Measurements from ENCODE around the gene MAP2K5.

MAP2K5 gene

GRCh38 chr15:67685008-67685599 lies 142.6 kb downstream of the MAP2K5 start:
- Histone ChIP-seq H3K27me3 (ENCODE audit: insufficient read depth, low read length, poor library complexity) (no peaks in the 10 kb centered on the region), H4K5ac (ENCODE audit: low read length) (no peak overlapping the region), H2BK15ac (replicated peaks; ENCODE audit: low read depth) (no peak overlapping the region), H3K4me1 (ENCODE audit: control insufficient read depth, low read depth, low read length) (no peaks in the 10 kb centered on the region), H3K4ac (ENCODE audit: low read depth, low read length) (no peak overlapping the region), H3K4me2 (ENCODE audit: low read length) (no peak overlapping the region), H3K4me3 (ENCODE audit: low read length) (no peak overlapping the region), H3K79me1 (ENCODE audit: low read length) (no peaks in the 10 kb centered on the region), H2BK120ac (ENCODE audit: low read depth, low read length) (no peak overlapping the region), H3K27ac (ENCODE audit: low read depth, low read length) (no peak overlapping the region), H3K18ac (ENCODE audit: low read length) (no peak overlapping the region), H3K56ac (ENCODE audit: low read length) (no peak overlapping the region), H3K9ac (ENCODE audit: low read length) (no peak overlapping the region), H2BK5ac (ENCODE audit: low read length) (no peak overlapping the region), H3K36me3 (ENCODE audit: control insufficient read depth, insufficient read depth, low read length) (no peaks in the 10 kb centered on the region), H2AK5ac (ENCODE audit: low read length) (no peak overlapping the region), H3K23ac (ENCODE audit: low read length) (no peak overlapping the region), H4K8ac (ENCODE audit: low read depth, low read length) (no peak overlapping the region), H3K79me2 (ENCODE audit: control insufficient read depth, insufficient read depth, low read length) (no peaks in the 10 kb centered on the region)
- DNase-seq = peak; percentile 66
- no CpG with 5 or more reads among the region's 3 CpGs for WGBS (ENCODE audit: extremely low coverage, insufficient coverage, low lambda C conversion rate)

- Histone ChIP-seq H2BK15ac (replicated peaks; ENCODE audit: low read depth) (no peak overlapping the region), H3K4me1 (ENCODE audit: control insufficient read depth, low read depth, low read length) (no peaks in the 10 kb centered on the region), H3K4me3 (ENCODE audit: low read length) (no peak overlapping the region), H3K23ac (ENCODE audit: low read length) (no peak overlapping the region), H3K18ac (ENCODE audit: low read length) (no peak overlapping the region), H3K27ac (ENCODE audit: low read depth, low read length) (no peak overlapping the region), H3K4ac (ENCODE audit: low read depth, low read length) (no peak overlapping the region), H3K9ac (ENCODE audit: low read length) (no peak overlapping the region), H2BK5ac (ENCODE audit: low read length) (no peak overlapping the region), H3K27me3 (ENCODE audit: insufficient read depth, low read length, poor library complexity) (no peaks in the 10 kb centered on the region), H3K4me2 (ENCODE audit: low read length) (no peak overlapping the region), H4K8ac (ENCODE audit: low read depth, low read length) (no peak overlapping the region), H3K36me3 (ENCODE audit: control insufficient read depth, insufficient read depth, low read length) (no peaks in the 10 kb centered on the region), H3K56ac (ENCODE audit: low read length) (no peak overlapping the region), H4K5ac (ENCODE audit: low read length) (no peak overlapping the region), H2BK120ac (ENCODE audit: low read depth, low read length) (no peak overlapping the region), H3K79me2 (ENCODE audit: control insufficient read depth, insufficient read depth, low read length) (no peaks in the 10 kb centered on the region), H2AK5ac (ENCODE audit: low read length) (no peak overlapping the region), H3K79me1 (ENCODE audit: low read length) (no peaks in the 10 kb centered on the region)
- no CpG with 5 or more reads among the region's 2 CpGs for WGBS (ENCODE audit: extremely low coverage, insufficient coverage, low lambda C conversion rate)
- no peak for DNase-seq
Measured at GRCh38 chr15:67685716-67686115, 143.2 kb downstream of the MAP2K5 start.

GRCh38 chr15:67690936-67691335 lies 148.4 kb downstream of the MAP2K5 start:
- Histone ChIP-seq H3K27me3 (ENCODE audit: insufficient read depth, low read length, poor library complexity) (no peaks in the 10 kb centered on the region), H3K27ac (ENCODE audit: low read depth, low read length) (no peak overlapping the region), H3K36me3 (ENCODE audit: control insufficient read depth, insufficient read depth, low read length) (no peaks in the 10 kb centered on the region), H4K8ac (ENCODE audit: low read depth, low read length) (no peak overlapping the region), H4K5ac (ENCODE audit: low read length) (no peak overlapping the region), H3K4me3 (ENCODE audit: low read length) (no peak overlapping the region), H3K18ac (ENCODE audit: low read length) (no peak overlapping the region), H3K56ac (ENCODE audit: low read length) (no peak overlapping the region), H3K4me1 (ENCODE audit: control insufficient read depth, low read depth, low read length) (no peaks in the 10 kb centered on the region), H3K9ac (ENCODE audit: low read length) (no peak overlapping the region), H3K23ac (ENCODE audit: low read length) (no peak overlapping the region), H3K4me2 (ENCODE audit: low read length) (no peak overlapping the region), H2AK5ac (ENCODE audit: low read length) (no peak overlapping the region), H3K4ac (ENCODE audit: low read depth, low read length) (no peak overlapping the region), H3K79me2 (ENCODE audit: control insufficient read depth, insufficient read depth, low read length) (no peaks in the 10 kb centered on the region), H2BK5ac (ENCODE audit: low read length) (no peak overlapping the region), H2BK120ac (ENCODE audit: low read depth, low read length) (no peak overlapping the region), H2BK15ac (replicated peaks; ENCODE audit: low read depth) (no peak overlapping the region), H3K79me1 (ENCODE audit: low read length) (no peaks in the 10 kb centered on the region)
- WGBS (ENCODE audit: extremely low coverage, insufficient coverage, low lambda C conversion rate) = no CpG with 5 or more reads among the region's 3 CpGs
- no peak for DNase-seq

- no peak overlapping the region for H2BK15ac ChIP-seq (replicated peaks; ENCODE audit: low read depth)
- no peak overlapping the region for H2AK5ac ChIP-seq (ENCODE audit: low read length)
- H3K79me2 ChIP-seq (ENCODE audit: control insufficient read depth, insufficient read depth, low read length) = no peaks in the 10 kb centered on the region
- H3K18ac ChIP-seq (ENCODE audit: low read length) = no peak overlapping the region
- H3K4me3 ChIP-seq (ENCODE audit: low read length) = no peak overlapping the region
- H2BK120ac ChIP-seq (ENCODE audit: low read depth, low read length) = no peak overlapping the region
- H2BK5ac ChIP-seq (ENCODE audit: low read length) = no peak overlapping the region
- no peak overlapping the region for H3K4me2 ChIP-seq (ENCODE audit: low read length)
- no peak overlapping the region for H3K9ac ChIP-seq (ENCODE audit: low read length)
- H3K36me3 ChIP-seq (ENCODE audit: control insufficient read depth, insufficient read depth, low read length) = no peaks in the 10 kb centered on the region
- no peak for DNase-seq
- no peaks in the 10 kb centered on the region for H3K79me1 ChIP-seq (ENCODE audit: low read length)
- H3K23ac ChIP-seq (ENCODE audit: low read length) = no peak overlapping the region
- H4K8ac ChIP-seq (ENCODE audit: low read depth, low read length) = no peak overlapping the region
- no peak overlapping the region for H4K5ac ChIP-seq (ENCODE audit: low read length)
- H3K4ac ChIP-seq (ENCODE audit: low read depth, low read length) = no peak overlapping the region
- no peaks in the 10 kb centered on the region for H3K4me1 ChIP-seq (ENCODE audit: control insufficient read depth, low read depth, low read length)
- H3K27me3 ChIP-seq (ENCODE audit: insufficient read depth, low read length, poor library complexity) = no peaks in the 10 kb centered on the region
- no CpG with 5 or more reads among the region's 4 CpGs for WGBS (ENCODE audit: extremely low coverage, insufficient coverage, low lambda C conversion rate)
- H3K56ac ChIP-seq (ENCODE audit: low read length) = no peak overlapping the region
- no peak overlapping the region for H3K27ac ChIP-seq (ENCODE audit: low read depth, low read length)
Measured at GRCh38 chr15:67691450-67691849, 148.9 kb downstream of the MAP2K5 start.

- H4K8ac ChIP-seq (ENCODE audit: low read depth, low read length) = no peak overlapping the region
- no peak overlapping the region for H2BK15ac ChIP-seq (replicated peaks; ENCODE audit: low read depth)
- H3K18ac ChIP-seq (ENCODE audit: low read length) = no peak overlapping the region
- H4K5ac ChIP-seq (ENCODE audit: low read length) = no peak overlapping the region
- H2BK120ac ChIP-seq (ENCODE audit: low read depth, low read length) = no peak overlapping the region
- no CpG with 5 or more reads among the region's 3 CpGs for WGBS (ENCODE audit: extremely low coverage, insufficient coverage, low lambda C conversion rate)
- H3K4me2 ChIP-seq (ENCODE audit: low read length) = no peak overlapping the region
- H3K27ac ChIP-seq (ENCODE audit: low read depth, low read length) = no peak overlapping the region
- no peaks in the 10 kb centered on the region for H3K36me3 ChIP-seq (ENCODE audit: control insufficient read depth, insufficient read depth, low read length)
- no peak overlapping the region for H3K23ac ChIP-seq (ENCODE audit: low read length)
- no peaks in the 10 kb centered on the region for H3K4me1 ChIP-seq (ENCODE audit: control insufficient read depth, low read depth, low read length)
- H3K4ac ChIP-seq (ENCODE audit: low read depth, low read length) = no peak overlapping the region
- H3K27me3 ChIP-seq (ENCODE audit: insufficient read depth, low read length, poor library complexity) = no peaks in the 10 kb centered on the region
- H2AK5ac ChIP-seq (ENCODE audit: low read length) = no peak overlapping the region
- no peak overlapping the region for H3K4me3 ChIP-seq (ENCODE audit: low read length)
- no peaks in the 10 kb centered on the region for H3K79me1 ChIP-seq (ENCODE audit: low read length)
- no peak for DNase-seq
- no peak overlapping the region for H2BK5ac ChIP-seq (ENCODE audit: low read length)
- H3K79me2 ChIP-seq (ENCODE audit: control insufficient read depth, insufficient read depth, low read length) = no peaks in the 10 kb centered on the region
- no peak overlapping the region for H3K9ac ChIP-seq (ENCODE audit: low read length)
- H3K56ac ChIP-seq (ENCODE audit: low read length) = no peak overlapping the region
Measured at GRCh38 chr15:67692573-67692972, 150.1 kb downstream of the MAP2K5 start.

GRCh38 chr15:67696087-67696486 lies 153.6 kb downstream of the MAP2K5 start:
- Histone ChIP-seq H3K27me3 (ENCODE audit: insufficient read depth, low read length, poor library complexity) (no peaks in the 10 kb centered on the region), H4K8ac (ENCODE audit: low read depth, low read length) (no peak overlapping the region), H3K79me2 (ENCODE audit: control insufficient read depth, insufficient read depth, low read length) (no peaks in the 10 kb centered on the region), H3K79me1 (ENCODE audit: low read length) (no peaks in the 10 kb centered on the region), H4K5ac (ENCODE audit: low read length) (no peak overlapping the region), H3K36me3 (ENCODE audit: control insufficient read depth, insufficient read depth, low read length) (no peaks in the 10 kb centered on the region), H3K4me3 (ENCODE audit: low read length) (no peak overlapping the region), H3K23ac (ENCODE audit: low read length) (no peak overlapping the region), H3K9ac (ENCODE audit: low read length) (no peak overlapping the region), H3K18ac (ENCODE audit: low read length) (no peak overlapping the region), H3K4me1 (ENCODE audit: control insufficient read depth, low read depth, low read length) (no peaks in the 10 kb centered on the region), H2BK120ac (ENCODE audit: low read depth, low read length) (no peak overlapping the region), H3K4ac (ENCODE audit: low read depth, low read length) (no peak overlapping the region), H3K56ac (ENCODE audit: low read length) (no peak overlapping the region), H3K4me2 (ENCODE audit: low read length) (no peak overlapping the region), H2AK5ac (ENCODE audit: low read length) (no peak overlapping the region), H3K27ac (ENCODE audit: low read depth, low read length) (no peak overlapping the region), H2BK15ac (replicated peaks; ENCODE audit: low read depth) (no peak overlapping the region), H2BK5ac (ENCODE audit: low read length) (no peak overlapping the region)
- no peak for DNase-seq
- no CpG with 5 or more reads among the region's 1 CpG for WGBS (ENCODE audit: extremely low coverage, insufficient coverage, low lambda C conversion rate)
